NCI-H2196 treated with DMSO at 0.1 percent for 48 hours (cell line): ENCODE measurements around the gene ATP6V0E1.
A peak's percentile ranks its signal among the peaks of the same experiment; 100 is the strongest.
"Not testable (repeated sequence)": the region's sequence is repeated elsewhere in the genome, so short reads cannot be mapped to it uniquely, and the experiment has no call there.

ENCODE experiments used
- DNase-seq: peaks from one replicate; lab custom pipeline; 2025; ENCODE audit not compliant: unreplicated experiment; lab: John Stamatoyannopoulos, UW

Gene ATP6V0E1

DNA sequence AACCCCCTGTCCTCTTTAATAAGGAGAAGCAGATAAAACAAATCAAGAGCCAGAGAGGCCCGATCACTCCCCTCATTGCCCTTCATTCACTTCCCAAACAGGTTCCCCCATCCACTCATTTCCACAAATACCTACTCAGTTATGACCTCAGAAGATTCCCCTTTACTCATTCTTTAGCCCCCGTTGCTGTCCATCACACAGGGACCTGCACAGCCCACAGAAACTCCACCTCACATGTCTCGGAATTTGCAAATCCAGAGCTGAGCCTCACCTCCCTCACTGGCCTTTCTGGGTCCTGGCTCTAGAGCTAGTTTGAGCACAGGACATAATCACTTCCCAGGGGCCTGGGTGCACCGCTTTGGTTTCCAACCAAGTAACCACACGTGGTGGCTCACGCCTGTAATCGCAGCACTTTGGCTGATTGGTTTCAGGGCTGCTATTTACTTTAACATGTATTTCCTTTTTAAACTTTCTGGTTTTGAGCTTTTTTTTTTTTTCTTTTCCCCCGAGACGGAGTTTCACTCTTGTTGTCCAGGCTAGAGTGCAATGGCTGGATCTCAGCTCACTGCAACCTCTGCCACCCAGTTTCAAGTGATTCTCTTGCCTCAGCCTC is 17.8 kb downstream of the ATP6V0E1 start:
- no peak for DNase-seq

GRCh38 chr5:173003360-173003759 is 19.8 kb downstream of the ATP6V0E1 start:
- DNase-seq, result no peak

- no peak for DNase-seq
Measured at GRCh38 chr5:173004013-173004412, 20.4 kb downstream of the ATP6V0E1 start.

DNA sequence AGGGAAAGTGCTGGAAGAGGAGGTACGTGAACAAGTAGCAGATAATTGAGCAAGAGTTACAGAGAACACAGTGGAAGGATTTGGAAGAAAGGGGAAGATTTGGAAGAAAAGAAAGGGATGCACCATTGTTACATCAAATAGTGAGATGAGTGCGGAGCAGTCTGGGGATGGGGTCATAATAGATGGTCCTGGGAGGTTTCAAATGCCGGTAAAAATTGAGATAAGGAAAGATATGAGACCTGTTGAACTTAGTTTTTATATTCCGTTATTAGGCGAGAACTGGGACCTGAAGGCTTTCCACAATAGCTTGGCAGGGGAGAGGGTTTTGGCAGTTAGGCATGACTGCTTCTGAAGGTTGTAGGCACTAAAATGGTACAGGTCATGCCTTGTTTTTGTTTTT is 20.9 kb downstream of the ATP6V0E1 start:
- DNase-seq, result no peak

GRCh38 chr5:173010021-173010420 is 26.4 kb downstream of the ATP6V0E1 start:
- no peak for DNase-seq

- no peak for DNase-seq
Measured at GRCh38 chr5:173010547-173011464, 27.2 kb downstream of the ATP6V0E1 start.

DNA sequence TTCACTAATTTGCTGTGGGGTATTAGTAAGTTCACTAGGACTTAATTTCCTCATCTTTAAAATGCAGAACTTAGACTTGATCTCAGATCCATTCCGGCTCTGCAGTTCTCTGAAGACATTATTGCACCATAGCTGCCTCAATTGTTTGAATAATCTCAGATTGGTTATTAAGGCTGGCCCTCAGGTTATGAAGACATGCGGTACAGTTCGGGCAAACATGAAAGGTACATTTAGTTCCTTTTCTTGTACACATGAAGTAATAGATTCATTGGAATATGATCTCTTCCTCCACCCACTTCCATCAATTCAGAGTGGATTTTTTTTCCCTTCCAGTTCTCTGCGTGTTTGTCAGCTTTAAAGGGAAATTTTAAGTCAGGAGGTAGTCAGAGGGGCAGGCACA is 28.0 kb downstream of the ATP6V0E1 start:
- no peak for DNase-seq

- no peak for DNase-seq
Measured at GRCh38 chr5:173012882-173013281, 29.3 kb downstream of the ATP6V0E1 start.

GRCh38 chr5:173014671-173015070 is 31.1 kb downstream of the ATP6V0E1 start:
- no peak for DNase-seq

GRCh38 chr5:173015192-173015591 is 31.6 kb downstream of the ATP6V0E1 start:
- DNase-seq, result no peak

GRCh38 chr5:173015598-173016455 is 32.3 kb downstream of the ATP6V0E1 start:
- DNase-seq, result no peak

DNA sequence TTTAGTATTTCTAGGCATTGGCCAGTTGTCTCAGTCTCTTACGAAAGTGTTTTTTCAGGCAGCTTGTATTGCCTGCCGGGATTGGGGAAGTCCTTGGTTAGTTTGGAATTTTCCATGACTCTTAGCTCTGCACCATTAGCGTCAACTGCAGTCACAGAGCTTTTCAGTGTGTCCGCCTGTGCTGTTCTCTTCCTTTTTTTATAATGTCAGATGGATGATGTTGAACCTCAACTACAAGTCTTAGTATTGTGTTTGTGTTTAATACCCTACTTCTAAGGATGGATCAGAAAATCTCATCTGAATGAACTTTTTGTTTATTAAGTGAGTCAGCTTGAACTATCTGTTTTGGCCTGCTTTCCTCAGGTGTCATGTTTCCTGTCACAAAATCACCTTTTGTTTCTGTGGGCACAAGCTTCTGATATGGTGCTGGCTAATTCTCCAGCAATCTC is 33.1 kb downstream of the ATP6V0E1 start:
- DNase-seq, result peak; percentile 72

GRCh38 chr5:173017087-173017486 is 33.5 kb downstream of the ATP6V0E1 start:
- DNase-seq, result not testable (repeated sequence)

DNA sequence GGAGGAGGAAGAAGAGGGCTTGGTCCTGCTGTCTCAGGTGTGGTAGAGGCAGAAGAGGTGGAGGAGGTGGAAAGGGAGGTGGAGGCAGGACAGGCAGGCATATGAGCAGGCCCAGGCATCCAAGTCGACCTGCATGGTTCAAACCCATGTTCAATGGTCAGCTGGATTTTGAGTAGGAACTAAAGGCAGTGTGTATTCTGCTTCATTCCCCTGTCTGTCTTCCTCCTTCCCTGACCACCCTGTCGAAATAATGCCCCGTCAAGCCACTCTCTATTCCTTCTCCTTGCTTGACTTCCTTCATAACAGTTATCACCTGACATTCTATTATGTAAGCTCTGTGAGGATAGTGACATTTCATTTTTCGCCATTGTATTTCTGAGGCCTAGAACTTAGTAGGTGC is 34.8 kb downstream of the ATP6V0E1 start:
- DNase-seq, result no peak

DNA sequence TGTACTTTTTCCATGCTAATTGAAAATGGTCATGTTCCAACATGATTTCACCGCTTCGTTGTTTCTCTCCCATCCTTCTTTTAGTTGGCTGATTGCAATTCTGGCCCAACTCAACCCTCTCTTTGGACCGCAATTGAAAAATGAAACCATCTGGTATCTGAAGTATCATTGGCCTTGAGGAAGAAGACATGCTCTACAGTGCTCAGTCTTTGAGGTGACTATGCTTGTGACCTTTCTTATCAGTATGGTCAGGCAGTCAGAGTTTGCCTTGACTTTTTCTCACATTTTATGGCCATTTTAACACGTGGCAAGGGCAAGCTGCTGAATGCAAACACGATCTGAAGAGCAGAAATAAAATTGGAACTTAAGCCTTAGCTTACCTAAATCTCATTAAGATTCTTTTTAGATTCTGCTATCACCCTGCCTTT is 36.6 kb downstream of the ATP6V0E1 start:
- no peak for DNase-seq

DNA sequence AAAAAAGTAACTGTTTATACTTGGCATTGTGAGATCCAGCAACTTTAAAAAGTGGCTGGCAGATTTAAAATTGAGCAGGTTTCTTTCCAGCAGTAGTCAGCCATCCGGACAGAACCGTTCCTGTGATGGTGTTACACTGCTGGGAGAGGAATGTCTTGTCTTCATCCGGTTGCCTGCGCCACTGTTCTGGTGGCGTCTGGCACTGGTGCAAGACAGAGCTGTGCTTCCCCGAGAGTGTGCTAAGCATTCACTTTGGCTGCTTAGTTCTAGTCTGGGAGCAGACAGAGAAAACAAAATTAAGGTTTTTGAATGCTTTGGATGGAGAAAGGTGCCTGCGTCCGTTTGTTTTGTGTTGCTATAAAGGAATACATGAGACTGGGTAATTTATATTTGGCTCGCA is 37.1 kb downstream of the ATP6V0E1 start:
- no peak for DNase-seq

DNA sequence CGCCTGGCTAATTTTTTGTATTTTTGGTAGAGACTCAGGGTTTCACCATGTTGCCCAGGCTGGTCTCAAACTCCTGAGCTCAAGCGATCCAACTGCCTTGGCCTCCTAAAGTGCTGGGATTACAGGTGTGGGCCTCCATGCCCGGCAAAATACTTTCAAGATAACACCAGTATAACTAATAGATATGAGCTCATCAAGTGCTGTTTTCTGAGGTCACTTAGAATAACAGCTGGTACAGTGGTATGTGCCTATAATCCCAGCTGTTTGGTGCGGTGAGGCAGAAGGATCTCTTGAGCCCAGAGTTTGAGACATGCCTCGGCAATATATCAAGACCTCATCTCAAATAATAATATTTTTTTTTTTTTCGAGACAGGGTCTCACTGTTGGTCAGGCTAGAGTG is 42.1 kb downstream of the ATP6V0E1 start:
- DNase-seq, result no peak

GRCh38 chr5:173027905-173028304 is 44.3 kb downstream of the ATP6V0E1 start:
- DNase-seq, result no peak

- DNase-seq, result no peak
Measured at GRCh38 chr5:173028811-173029327, 45.3 kb downstream of the ATP6V0E1 start.

- no peak for DNase-seq
Measured at GRCh38 chr5:173029499-173029921, 45.9 kb downstream of the ATP6V0E1 start.

DNA sequence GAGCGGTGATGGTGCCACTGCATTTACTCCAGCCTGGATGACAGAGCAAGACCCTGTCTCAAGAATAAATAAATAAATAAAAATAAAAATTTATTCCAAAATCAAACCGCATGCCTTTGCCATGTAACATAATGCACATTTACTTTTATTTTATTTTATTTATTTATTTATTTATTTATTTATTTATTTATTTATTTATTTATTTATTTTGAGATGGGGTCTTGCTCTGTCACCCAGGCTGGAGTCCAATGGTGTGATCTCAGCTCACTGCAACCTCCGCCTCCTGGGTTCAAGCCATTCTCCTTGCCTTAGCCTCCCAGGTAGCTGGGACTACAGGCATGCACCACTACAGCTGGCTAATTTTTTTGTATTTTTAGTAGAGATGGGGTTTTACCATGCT is 48.5 kb downstream of the ATP6V0E1 start:
- not testable (repeated sequence) for DNase-seq
